Muscle of leg (tissue), 11 donors: Measurements from ENCODE around the gene CEBPG. TPM values are rescaled to one million over a fixed set of nuclear protein-coding genes. Genes with fewer than 3 reads are reported as not detected.

Source experiments
- DNase-seq: peaks from one replicate; pipeline ENCODE4 v3.0.0; 2013
- H3K27ac ChIP-seq: one replicate; pipeline ENCODE4 v1.5.1; 2013; ENCODE audit warnings: mild to moderate bottlenecking, low read length, control low read depth
- H3K27me3 ChIP-seq: one replicate; pipeline ENCODE4 v1.6.1; 2013; ENCODE audit warnings: low read length; ENCODE audit not compliant: control insufficient read depth, insufficient read depth
- H3K36me3 ChIP-seq: one replicate; pipeline ENCODE4 v1.6.1; 2013; ENCODE audit warnings: low read length; ENCODE audit not compliant: control insufficient read depth, insufficient read depth
- H3K4me1 ChIP-seq: one replicate; pipeline ENCODE4 v1.6.1; 2013; ENCODE audit warnings: low read length; ENCODE audit not compliant: control insufficient read depth, insufficient read depth
- H3K4me3 ChIP-seq: one replicate; pipeline ENCODE4 v1.5.1; 2013; ENCODE audit warnings: low read length, control low read depth
- H3K9me3 ChIP-seq: replicated peaks from 2 replicates; pipeline ENCODE4 v1.6.1; 2013; ENCODE audit warnings: low read depth, low read length; ENCODE audit not compliant: control insufficient read depth
- WGBS: methylation state at CpG from one replicate; pipeline ENCODE4 v1.1.5; 2013; ENCODE audit warnings: missing lambda C conversion rate; ENCODE audit not compliant: insufficient coverage; 5-methylcytosine and 5-hydroxymethylcytosine counted together
- polyA plus RNA-seq, 8 donors: library from polyadenylated mRNA; unstranded; fragments of 120-200 nt; gene quantifications; one replicate each; pipeline versions ENCODE4 v1.2.1 to v1.2.3, GENCODE V29; 2013; ENCODE audit warnings: inconsistent platforms in 1 of 8, low replicate concordance in 1 of 8; ENCODE audit not compliant: insufficient read length in 8 of 8, insufficient read depth in 1 of 8
- total RNA-seq: library from RNA; stranded (reverse); fragments of 120-200 nt; gene quantifications from one replicate; pipeline ENCODE4 v1.2.4, GENCODE V29; 2013

Gene CEBPG
- total and polyA plus RNA-seq, 9 donors = 15.4 to 23.3 (median 18.1) TPM

GRCh38 chr19:33406521-33407139, 33.1 kb downstream of the CEBPG start:
- 78% methylated on average over 7 of the region's 13 CpGs for WGBS
- Histone ChIP-seq H3K27ac (no peak overlapping the region), H3K27me3 (no peaks in the 10 kb centered on the region), H3K4me1 (peaks cover 46% of the 10 kb centered on the region), H3K9me3 (no peaks in the 10 kb centered on the region), H3K4me3 (no peak overlapping the region), H3K36me3 (peaks cover 5% of the 10 kb centered on the region)
- peak; percentile 69 for DNase-seq

GRCh38 chr19:33407140-33407551, 33.6 kb downstream of the CEBPG start:
- no peak for DNase-seq
- Histone ChIP-seq H3K4me3 (no peak overlapping the region), H3K4me1 (peaks cover 42% of the 10 kb centered on the region), H3K36me3 (peaks cover 5% of the 10 kb centered on the region), H3K9me3 (no peaks in the 10 kb centered on the region), H3K27me3 (no peaks in the 10 kb centered on the region), H3K27ac (no peak overlapping the region)
- 55% methylated on average over 8 of the region's 9 CpGs for WGBS

DNA sequence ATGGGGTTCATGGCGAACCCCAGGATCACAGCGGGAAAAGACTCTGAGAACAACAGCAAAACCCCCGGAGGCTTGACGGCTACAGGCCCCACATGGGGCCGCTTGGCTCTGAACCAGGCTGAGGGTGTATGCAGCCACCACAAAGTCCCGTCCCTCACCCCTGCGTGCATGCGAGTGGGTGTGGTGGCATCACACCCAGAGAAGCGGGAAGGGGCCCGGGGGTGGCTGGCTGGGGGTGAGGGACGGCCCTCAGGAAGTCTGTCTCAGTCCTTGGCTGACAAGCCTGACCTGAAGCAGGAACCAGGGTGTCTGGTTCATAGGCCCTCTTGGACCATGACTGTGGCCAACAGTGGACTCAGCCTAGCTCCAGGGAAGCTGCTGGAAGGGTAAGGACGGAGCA, 34.2 kb downstream of the CEBPG start:
- no peaks in the 10 kb centered on the region for H3K9me3 ChIP-seq
- 73% methylated on average over 9 of the region's 12 CpGs for WGBS
- peaks cover 36% of the 10 kb centered on the region for H3K4me1 ChIP-seq
- H3K4me3 ChIP-seq = no peak overlapping the region
- no peak overlapping the region for H3K27ac ChIP-seq
- H3K27me3 ChIP-seq = no peaks in the 10 kb centered on the region
- DNase-seq = no peak
- H3K36me3 ChIP-seq = peaks cover 5% of the 10 kb centered on the region

DNA sequence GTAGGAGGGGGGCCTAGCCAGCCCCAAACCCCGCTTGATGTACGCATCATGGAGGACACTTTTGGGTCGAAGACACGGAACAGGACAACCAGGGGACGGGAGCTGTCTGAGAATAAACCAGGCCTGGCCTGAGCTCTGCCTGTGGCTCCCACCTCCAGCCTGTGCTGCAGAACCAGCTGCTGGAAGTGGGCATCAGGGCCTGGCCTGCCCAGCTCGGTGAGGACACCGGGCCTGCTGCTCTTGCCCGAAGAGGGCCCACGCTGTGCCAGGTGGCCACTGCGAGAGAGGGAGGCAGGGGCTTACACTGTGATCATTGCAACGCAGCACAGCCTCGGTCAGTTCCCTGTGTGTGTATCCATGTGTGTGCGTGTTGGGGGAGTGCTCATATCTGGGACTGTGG, 34.6 kb downstream of the CEBPG start:
- no peaks in the 10 kb centered on the region for H3K27me3 ChIP-seq
- peaks cover 5% of the 10 kb centered on the region for H3K36me3 ChIP-seq
- H3K9me3 ChIP-seq = no peaks in the 10 kb centered on the region
- no peak overlapping the region for H3K27ac ChIP-seq
- H3K4me1 ChIP-seq = peaks cover 32% of the 10 kb centered on the region
- no peak for DNase-seq
- no peak overlapping the region for H3K4me3 ChIP-seq
- 79% methylated on average over 12 of the region's 13 CpGs for WGBS

DNA sequence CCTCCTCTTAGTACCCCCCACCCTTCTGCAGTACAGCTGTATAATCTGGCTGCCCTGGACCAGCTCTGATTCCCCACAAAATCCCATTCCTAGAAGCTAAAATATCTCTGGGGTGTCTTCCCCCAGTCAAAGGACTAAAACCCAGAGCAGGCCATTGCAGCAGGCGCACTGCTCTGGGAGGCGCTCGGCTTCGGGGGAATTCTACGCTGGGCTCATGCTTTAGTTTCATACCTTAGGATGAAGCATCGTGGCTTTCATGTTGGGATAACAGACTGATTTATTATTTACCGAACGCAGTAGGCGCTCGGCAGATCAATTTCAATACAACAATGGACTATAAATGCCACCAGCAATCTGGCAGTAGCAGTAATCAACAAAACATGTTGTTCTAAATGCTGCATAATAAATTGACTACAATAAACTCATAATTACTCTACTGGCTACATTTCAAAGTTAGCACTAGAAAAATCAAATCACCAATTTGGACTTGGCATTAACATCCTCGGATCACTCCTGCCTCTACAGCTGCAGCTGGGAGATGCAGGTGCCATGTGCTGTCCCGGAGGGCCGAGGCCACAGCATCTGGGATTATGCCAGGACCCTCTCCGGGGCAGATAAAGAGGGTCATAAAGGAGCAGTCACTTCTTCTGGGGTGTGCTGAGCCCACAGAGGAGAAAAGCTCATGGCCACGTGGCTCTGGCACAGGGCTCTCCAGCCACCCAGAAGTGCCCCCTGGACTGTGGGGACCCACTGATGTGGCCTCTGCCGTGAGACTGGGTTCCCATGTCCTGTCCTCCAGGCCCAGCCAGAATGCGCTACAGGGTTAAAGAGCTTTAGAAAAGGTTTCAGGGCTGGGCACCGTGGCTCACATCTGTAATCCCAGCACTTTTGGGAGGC, 35.3 kb downstream of the CEBPG start:
- 77% methylated on average over 13 of the region's 18 CpGs for WGBS
- Histone ChIP-seq H3K36me3 (peaks cover 5% of the 10 kb centered on the region), H3K27ac (no peak overlapping the region), H3K4me3 (no peak overlapping the region), H3K27me3 (no peaks in the 10 kb centered on the region), H3K9me3 (no peaks in the 10 kb centered on the region), H3K4me1 (peaks cover 25% of the 10 kb centered on the region)
- no peak for DNase-seq

- Histone ChIP-seq H3K27me3 (no peaks in the 10 kb centered on the region), H3K36me3 (peaks cover 5% of the 10 kb centered on the region), H3K27ac (no peak overlapping the region), H3K4me3 (no peak overlapping the region), H3K9me3 (no peaks in the 10 kb centered on the region), H3K4me1 (peaks cover 17% of the 10 kb centered on the region)
- WGBS = 91% methylated on average over 27 of the region's 27 CpGs
- no peak for DNase-seq
Observed at GRCh38 chr19:33409906-33410685, 36.6 kb downstream of the CEBPG start.

- no peaks in the 10 kb centered on the region for H3K27me3 ChIP-seq
- WGBS = 75% methylated on average over 21 of the region's 21 CpGs
- no peak for DNase-seq
Observed at GRCh38 chr19:33410915-33411401, 37.4 kb downstream of the CEBPG start.

GRCh38 chr19:33411621-33412180, 38.2 kb downstream of the CEBPG start:
- Histone ChIP-seq H3K9me3 (no peaks in the 10 kb centered on the region), H3K27ac (no peak overlapping the region), H3K27me3 (no peaks in the 10 kb centered on the region), H3K4me1 (peaks cover 6% of the 10 kb centered on the region), H3K36me3 (peaks cover 5% of the 10 kb centered on the region), H3K4me3 (no peak overlapping the region)
- DNase-seq = no peak
- WGBS = 90% methylated on average over 13 of the region's 20 CpGs

More at GRCh38 chr19:33410915-33411401, 37.4 kb downstream of the CEBPG start:
- Histone ChIP-seq H3K4me3 (no peak overlapping the region), H3K4me1 (peaks cover 8% of the 10 kb centered on the region), H3K36me3 (peaks cover 5% of the 10 kb centered on the region), H3K27ac (no peak overlapping the region), H3K9me3 (no peaks in the 10 kb centered on the region)

DNA sequence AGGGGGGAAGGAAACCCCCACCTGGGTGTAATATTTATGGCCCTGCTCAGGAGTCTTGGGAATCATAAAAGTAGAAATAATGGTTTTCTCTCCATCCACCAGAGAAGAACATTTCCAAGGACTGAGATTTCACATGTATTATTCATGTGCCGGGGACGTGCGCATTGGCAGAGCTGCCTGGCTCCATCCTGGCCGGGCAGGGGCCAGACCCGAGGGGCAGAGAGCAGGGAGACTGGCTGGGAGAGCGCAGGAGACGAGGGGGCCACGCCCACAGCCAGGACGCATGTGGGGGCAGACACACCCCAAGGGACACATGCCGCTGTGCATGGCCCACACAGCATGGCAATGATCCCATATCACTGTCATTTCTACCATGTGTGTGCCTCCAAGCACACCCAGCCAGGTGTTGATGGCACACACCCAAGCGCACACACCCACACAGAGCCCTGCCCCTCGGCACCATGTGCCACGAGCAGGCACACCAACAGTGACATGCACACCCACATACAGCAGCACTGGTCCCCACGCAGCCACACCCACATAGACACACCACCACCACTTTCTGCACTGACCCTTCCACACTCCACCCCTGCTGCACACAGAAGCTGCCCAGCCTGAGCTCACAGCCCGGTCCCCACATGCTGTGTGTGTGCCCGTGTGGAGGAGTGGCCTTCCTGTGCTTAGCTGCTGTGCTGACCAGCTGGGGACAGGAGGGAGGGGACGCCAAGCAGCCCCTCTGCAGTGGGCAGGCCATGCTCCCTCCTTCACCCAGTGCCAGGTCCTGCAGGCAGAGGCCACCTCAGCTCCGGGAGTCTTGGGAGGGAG, 39.3 kb downstream of the CEBPG start:
- Histone ChIP-seq H3K27ac (no peak overlapping the region), H3K36me3 (peaks cover 5% of the 10 kb centered on the region), H3K27me3 (no peaks in the 10 kb centered on the region), H3K9me3 (no peaks in the 10 kb centered on the region), H3K4me1 (peaks cover 12% of the 10 kb centered on the region), H3K4me3 (no peak overlapping the region)
- WGBS = 63% methylated on average over 15 of the region's 18 CpGs
- no peak for DNase-seq
